HS-5 (cell line): ENCODE data around the gene ALMS1.
"Not testable (repeated sequence)": the region's sequence is repeated elsewhere in the genome, so short reads cannot be mapped to it uniquely, and the experiment has no call there.

Experiments
- DNase-seq: peaks from one replicate; pipeline ENCODE4 v3.0.0-alpha.2; 2012; ENCODE audit warnings: low read depth

ALMS1 gene

GRCh38 chr2:73402386-73403103, 16.9 kb downstream of the ALMS1 start:
- no peak for DNase-seq

DNA sequence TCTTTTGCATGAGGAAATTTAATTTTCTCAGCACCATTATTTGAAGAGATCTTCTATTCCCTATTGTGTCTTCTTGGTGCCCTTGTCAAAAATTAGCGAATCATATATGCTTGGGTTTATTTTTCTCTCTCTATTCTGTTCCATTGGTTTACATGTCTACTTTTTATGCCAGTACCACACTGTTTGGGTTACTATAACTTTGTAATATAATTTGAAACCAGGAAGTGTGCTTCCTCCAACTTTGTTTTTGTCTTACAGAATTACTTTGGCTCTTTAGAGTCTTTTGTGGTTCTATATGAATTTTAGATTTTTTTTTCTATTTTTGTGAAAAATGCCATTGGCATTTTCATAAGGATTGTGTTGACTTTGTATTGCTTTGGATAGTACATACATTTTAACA, 17.6 kb downstream of the ALMS1 start:
- DNase-seq, result no peak

DNA sequence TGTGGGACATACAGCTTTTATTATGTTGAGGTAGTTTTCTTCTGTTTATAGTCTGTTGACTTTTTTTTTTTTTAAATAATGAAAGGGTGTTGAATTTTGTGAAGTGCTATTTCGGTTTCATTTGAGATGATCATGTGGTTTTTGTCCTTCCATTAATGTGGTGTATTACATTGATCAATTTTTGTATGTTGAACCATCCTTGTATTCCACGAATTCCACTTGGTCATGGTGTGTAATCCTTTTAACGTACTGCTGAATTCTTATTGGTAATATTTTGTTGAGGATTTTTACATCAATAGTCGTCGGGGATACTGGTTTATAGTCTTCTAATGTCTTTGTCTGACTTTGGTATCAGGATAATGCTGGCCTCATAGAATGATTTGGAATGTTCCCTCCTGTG, 18.8 kb downstream of the ALMS1 start:
- no peak for DNase-seq

GRCh38 chr2:73406996-73407395, 21.4 kb downstream of the ALMS1 start:
- no peak for DNase-seq

GRCh38 chr2:73408198-73408597, 22.6 kb downstream of the ALMS1 start:
- DNase-seq, result no peak

- no peak for DNase-seq
Measured at GRCh38 chr2:73414696-73415095, 29.1 kb downstream of the ALMS1 start.

- peak; percentile 19 for DNase-seq
Measured at GRCh38 chr2:73415906-73416305, 30.3 kb downstream of the ALMS1 start.

GRCh38 chr2:73418343-73418742, 32.7 kb downstream of the ALMS1 start:
- no peak for DNase-seq

DNA sequence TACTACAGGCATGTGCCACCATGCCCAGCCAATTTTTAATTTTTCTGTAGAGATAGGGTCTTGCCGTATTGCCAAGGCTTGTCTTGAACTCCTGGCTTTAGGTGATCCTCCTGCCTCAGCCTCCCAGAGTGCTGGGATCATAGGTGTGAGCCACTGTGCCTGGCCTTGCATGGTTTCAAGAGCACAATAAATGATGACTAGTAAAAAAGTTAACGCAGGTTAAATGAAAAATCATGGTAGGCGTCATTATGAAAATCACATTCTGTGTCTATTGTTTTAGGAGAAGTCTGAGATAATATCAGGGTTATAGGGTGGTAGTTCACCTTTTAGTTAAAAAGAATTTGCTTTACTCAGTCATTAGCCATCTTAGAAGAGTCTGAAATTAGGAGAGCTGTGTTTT, 38.3 kb downstream of the ALMS1 start:
- no peak for DNase-seq

GRCh38 chr2:73426176-73426575, 40.5 kb downstream of the ALMS1 start:
- no peak for DNase-seq

DNA sequence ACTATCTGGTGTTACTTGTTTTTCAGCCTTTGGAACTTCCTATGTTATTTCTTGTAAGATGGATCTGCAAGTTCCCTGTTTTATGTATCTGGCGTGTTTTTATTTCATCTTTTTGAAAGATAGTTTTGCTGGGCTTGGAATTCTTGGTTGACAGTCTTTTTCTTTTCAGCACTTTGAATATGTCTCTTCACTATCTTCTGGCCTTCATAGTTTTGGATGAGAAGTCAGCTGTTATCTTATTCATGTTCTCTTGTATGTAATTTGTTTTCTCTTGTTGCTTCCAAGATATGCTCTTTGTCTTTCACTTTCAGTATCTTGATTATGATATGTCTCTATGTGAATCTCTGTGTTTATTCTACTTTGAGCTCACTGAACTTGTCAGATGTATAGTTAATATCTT, 50.4 kb downstream of the ALMS1 start:
- no peak for DNase-seq

DNA sequence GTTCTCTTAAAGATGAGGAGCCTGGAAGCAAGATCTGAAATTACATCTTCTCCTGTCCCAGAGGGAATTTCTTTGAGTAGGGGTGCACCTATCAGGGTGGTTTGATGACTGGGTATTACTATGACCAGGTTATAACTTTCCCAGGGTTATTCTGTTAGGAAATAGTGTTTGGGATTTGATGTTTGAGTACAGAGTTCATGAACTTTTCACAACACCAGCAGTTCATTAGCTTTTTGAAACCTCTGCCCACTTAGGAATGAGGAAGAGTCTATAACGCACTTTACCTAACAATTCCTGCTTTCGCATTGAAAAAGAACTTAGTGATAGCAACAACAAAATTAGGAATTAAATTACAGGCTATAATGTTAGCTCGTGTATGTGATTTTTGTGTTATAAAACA, 58.6 kb downstream of the ALMS1 start:
- DNase-seq, result no peak

- no peak for DNase-seq
Measured at GRCh38 chr2:73448856-73449255, 63.2 kb downstream of the ALMS1 start.

DNA sequence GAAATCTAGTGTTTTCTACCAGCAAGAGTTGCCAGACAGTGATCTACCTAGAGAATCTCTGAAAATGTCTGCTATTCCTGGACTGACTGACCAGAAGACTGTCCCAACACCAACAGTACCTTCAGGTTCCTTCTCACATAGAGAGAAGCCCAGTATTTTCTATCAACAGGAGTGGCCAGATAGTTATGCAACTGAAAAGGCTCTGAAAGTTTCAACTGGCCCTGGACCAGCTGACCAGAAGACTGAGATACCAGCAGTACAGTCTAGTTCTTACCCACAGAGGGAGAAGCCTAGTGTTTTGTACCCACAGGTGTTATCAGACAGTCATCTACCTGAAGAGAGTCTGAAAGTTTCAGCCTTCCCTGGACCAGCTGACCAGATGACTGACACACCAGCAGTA, 63.8 kb downstream of the ALMS1 start:
- no peak for DNase-seq

DNA sequence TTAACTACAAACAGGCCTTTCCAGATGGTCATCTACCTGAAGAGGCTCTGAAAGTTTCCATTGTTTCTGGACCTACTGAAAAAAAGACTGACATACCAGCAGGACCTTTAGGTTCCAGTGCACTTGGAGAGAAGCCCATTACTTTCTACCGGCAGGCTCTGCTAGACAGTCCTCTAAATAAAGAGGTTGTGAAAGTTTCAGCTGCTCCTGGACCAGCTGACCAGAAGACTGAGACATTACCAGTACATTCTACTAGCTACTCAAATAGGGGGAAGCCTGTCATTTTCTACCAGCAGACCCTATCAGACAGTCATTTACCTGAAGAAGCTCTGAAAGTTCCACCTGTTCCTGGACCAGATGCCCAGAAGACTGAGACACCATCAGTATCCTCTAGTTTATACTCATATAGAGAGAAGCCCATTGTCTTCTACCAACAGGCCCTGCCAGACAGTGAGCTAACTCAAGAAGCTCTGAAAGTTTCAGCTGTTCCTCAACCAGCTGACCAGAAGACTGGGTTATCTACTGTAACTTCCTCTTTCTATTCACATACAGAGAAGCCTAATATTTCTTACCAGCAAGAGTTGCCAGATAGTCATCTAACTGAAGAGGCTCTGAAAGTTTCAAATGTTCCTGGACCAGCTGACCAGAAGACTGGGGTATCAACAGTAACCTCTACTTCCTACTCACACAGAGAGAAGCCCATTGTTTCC, 65.8 kb downstream of the ALMS1 start:
- no peak for DNase-seq

DNA sequence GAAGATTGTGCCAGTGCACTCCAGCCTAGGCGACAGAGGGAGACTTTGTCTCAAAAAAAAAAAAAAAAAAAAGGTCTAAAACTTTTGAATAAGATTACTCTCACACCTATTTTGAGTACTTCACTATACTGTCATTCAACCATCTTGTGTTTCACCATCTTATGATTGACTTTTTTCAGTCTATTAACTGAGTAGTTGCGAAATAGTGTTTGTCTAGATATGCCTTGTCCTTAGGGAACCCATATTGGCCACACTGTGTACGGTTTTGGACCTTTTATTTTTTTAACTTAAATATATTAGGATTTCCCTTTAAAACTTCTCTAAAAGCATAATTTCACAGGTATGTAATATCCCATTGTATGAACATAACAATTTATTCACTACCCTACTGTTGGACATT, 72.3 kb downstream of the ALMS1 start:
- DNase-seq, result no peak

DNA sequence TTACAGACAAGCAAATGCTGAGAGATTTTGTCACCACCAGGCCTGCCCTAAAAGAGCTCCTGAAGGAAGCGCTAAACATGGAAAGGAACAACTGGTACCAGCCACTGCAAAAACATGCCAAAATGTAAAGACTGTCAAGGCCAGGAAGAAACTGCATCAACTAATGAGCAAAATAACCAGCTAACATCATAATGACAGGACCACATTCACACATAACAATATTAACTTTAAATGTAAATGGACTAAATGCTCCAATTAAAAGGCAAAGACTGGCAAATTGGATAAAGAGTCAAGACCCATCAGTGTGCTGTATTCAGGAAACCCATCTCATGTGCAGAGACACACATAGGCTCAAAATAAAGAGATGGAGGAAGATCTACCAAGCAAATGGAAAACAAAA, 76.8 kb downstream of the ALMS1 start:
- not testable (repeated sequence) for DNase-seq

DNA sequence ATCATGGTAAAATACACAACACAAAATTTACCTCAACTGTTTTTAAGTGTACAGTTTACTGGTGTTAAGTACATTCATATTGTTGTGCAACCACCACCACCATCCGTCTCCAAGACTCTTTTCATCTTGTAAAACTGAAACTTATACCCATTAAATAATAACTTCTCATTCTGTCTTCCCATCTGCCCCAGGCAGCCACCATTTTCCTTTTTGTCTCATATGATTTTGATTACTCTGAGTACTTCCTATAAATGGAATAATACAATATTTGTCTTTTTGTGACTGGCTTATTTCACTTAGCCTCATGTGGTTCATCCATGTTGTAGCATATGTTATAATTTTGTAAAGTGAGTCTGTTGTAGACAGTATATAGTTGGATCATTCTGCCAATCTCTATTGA, 82.7 kb downstream of the ALMS1 start:
- DNase-seq, result no peak

GRCh38 chr2:73483874-73484273, 98.2 kb downstream of the ALMS1 start:
- not testable (repeated sequence) for DNase-seq

GRCh38 chr2:73487112-73487657, 101.5 kb downstream of the ALMS1 start:
- DNase-seq, result no peak

- DNase-seq, result no peak
Measured at GRCh38 chr2:73488079-73488478, 102.4 kb downstream of the ALMS1 start.

DNA sequence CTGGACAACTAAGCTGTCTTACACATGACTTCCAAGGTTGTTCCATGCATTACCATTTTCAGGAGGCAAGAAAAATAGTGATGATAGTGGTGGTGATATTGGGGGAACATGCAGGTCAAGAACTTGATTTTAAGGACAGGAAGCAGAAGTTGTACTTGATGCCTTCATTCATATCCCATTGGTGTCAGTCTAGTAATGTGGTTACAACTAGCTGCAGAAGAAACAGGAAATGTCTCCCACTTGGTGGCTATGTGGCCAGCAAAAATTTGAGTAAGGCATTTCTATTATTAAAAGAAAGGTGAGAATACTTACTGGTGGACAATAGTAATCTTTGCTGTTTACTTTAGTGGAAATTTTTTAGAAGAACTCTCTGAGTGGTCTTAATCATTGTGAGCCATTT, 103.4 kb downstream of the ALMS1 start:
- DNase-seq, result no peak

GRCh38 chr2:73494031-73494430, 108.4 kb downstream of the ALMS1 start:
- DNase-seq, result no peak
